GM18909 (cell line): Measurements from ENCODE around the gene CLDN22.
"Not testable (repeated sequence)": the region's sequence is repeated elsewhere in the genome, so short reads cannot be mapped to it uniquely, and the experiment has no call there.

ENCODE experiments used
- ATAC-seq: cut with Tn5 transposase; IDR thresholded peaks from one replicate; pipeline ENCODE4 v1.9.1; 2021; ENCODE audit warnings: mild to moderate bottlenecking; ENCODE audit not compliant: unreplicated experiment, poor library complexity

The CLDN22 gene

DNA sequence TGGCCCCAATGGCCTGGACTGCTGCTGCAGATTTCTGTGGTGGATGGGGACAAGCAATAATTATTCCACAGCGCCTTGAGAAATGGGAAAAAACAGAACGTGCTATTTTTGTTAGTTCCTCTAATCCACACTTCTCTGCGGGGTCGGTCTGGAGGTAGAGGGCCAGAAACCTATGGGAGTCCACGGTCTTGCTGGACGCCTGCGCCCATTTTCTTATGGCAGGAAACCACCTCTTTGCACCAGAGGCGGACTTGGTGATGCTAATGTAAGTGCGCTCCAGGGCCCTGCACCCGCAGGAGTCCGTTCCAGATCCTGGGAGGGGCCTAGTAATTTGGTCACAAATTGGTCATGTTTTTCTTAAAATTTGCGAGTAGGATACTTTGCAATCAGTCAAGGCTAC is 28.1 kb upstream of the CLDN22 start:
- no peak for ATAC-seq

- ATAC-seq: no peak
These were observed 27.5 kb upstream of the CLDN22 start for GRCh38 chr4:183347566-183347965.

- no peak for ATAC-seq
These were observed 27.1 kb upstream of the CLDN22 start for GRCh38 chr4:183347146-183347545.

DNA sequence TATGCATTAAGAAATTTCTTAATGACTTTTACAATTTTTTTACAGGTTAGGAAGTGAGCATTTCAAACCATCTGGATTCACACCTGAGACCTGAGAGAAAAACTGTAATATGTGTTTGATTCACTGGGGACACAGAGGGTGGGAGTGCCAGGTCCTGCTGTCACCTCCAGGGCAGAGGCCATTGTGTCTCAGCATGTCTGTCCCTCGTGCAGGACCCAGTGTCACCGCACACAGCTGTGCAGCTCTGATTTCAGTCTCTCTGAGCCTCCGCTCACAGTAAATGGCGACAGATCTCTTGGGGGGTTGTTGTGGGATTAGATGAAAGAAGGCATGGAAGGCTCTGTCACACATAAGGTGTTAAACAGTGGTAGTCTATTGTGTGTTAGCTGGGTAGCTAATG is 25.2 kb upstream of the CLDN22 start:
- ATAC-seq: no peak

- no peak for ATAC-seq
These were observed 24.6 kb upstream of the CLDN22 start for GRCh38 chr4:183344523-183345255.

GRCh38 chr4:183343730-183344129 is 23.7 kb upstream of the CLDN22 start:
- ATAC-seq: no peak

DNA sequence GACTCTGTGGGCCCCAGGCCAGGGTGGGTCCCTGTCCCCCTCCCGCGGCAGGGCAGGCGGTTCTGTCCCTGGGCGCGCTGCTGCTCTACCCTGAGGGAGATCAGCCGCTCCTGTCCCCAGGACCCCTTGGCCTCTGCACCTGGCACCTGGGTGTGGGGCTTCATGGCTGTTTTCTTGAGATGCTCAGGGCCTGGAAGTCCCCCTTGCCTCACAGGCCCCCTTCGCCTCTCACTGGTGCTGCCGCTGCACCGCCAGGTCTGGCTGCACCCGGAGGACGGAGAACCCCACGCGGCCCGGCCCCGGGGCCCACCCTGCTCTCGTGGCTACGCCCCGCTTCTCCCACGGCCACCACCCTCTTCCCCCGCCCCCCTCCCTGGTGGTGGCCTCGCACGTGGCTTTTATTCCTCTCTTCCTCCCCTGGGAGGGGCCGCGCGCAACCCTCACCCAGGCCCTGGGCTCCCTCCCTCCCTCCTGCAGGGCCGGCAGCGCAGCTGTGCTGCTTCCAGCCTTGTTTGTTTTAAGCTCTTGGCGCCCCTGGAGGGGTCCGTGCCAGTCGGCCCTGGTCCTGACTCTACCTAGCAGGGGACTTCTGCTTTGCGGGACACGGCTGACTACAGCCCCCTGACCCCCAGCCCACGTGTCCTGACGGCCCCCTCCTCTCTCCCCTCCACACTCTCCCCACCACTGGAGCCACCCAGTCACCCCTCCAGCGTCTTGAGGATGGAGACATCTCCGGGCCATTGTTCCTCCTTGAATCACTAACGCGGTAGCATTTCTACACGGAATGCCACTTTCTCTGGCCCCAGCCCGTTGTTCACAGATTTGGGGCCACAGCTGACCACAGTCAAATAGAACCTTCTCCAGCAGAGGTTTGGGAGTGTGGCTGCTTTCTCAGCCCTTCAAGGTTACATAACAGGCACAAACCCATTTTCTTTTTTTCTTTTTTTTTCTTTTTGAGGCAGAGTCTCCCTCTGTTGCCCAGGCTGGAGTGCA is 22.8 kb upstream of the CLDN22 start:
- ATAC-seq: peak; percentile 64

- ATAC-seq: no peak
These were observed 17.8 kb upstream of the CLDN22 start for GRCh38 chr4:183337833-183338232.

GRCh38 chr4:183337349-183337748 is 17.3 kb upstream of the CLDN22 start:
- no peak for ATAC-seq

DNA sequence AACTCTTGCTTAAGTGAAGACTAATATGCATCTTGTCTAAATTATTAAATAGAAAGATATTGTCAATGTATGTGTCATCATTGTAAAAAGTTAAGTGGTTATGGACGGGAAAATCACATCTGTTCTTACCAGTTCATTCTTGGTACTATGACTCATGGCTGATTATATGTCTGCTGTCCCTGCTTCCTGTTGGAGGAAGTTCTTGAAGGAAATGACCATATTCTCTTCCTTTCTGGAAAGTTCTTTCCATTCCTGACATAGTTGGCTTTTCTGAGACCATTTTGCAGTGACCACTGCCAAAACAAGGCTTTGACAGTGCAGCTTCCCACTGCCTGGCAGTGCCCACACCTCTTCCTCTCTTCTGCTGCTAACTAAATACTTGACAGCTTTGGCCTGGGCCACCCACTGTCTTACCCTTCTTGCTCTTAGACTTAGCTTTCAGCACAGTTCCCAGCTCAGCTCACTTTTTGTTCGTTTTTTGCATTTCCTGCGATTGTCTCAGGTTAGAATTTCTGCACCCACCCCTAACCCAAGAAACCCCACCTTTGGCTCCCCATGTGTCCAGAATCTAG is 15.4 kb upstream of the CLDN22 start:
- no peak for ATAC-seq

GRCh38 chr4:183333983-183334382 is 13.9 kb upstream of the CLDN22 start:
- no peak for ATAC-seq

GRCh38 chr4:183333202-183333601 is 13.1 kb upstream of the CLDN22 start:
- no peak for ATAC-seq

- ATAC-seq: no peak
These were observed 12.4 kb upstream of the CLDN22 start for GRCh38 chr4:183332447-183332846.

GRCh38 chr4:183330841-183331240 is 10.8 kb upstream of the CLDN22 start:
- no peak for ATAC-seq

DNA sequence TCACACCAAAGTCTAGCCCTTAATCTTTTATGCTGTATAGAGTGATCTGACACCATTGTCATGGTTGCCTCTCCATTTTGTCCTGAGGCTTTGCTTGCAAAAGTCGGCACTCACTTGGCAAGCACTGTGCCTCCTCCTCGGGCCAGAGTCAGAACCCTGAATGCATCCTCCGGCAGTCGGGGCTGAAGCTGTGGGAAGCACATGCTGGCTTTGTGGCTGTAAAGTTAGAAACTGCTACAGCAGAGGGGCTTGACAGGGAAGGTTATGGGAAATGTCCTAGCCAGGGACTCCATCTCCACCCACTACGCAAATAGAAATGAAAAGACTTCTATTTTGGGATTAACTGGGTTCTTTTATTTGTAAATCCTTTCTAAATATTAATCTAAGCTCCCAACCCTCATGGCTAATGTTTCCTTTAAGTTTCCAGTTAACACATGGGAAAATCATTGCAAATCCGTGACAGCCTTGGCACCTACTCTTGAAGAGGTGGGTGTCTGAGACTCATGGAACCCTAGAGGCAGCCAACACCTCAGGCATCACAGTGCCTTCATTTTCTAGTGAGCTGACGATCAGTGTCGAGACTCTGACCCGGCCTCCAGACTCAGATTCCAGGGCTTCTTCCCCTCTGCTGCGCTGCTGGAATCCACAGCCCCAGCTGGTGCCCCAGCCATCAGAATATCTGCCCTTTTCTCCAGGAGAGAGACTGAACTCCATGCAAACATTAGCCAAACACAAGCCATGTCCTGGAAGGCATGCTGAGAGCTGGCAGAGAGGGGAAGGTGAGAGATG is 10.1 kb upstream of the CLDN22 start:
- no peak for ATAC-seq

DNA sequence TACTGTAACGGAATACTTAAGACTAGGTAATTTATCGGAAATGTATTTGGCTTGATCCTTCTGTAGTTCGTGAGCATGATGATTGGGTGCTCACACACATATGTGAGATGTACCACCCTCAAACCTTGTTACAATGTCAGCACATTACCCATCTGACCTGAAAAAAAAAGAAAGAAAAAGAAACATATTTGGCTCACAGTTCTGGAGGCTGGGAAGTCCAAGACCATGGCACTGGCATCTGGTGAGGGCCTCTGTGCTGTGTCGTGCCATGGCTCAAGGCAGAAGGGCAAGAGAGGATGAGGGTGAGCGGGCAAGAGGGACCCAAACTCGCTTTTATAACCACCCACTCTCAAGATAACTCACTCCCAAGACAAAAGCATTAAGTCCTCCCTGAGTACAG is 9.2 kb upstream of the CLDN22 start:
- ATAC-seq: no peak

- ATAC-seq: no peak
These were observed 8.8 kb upstream of the CLDN22 start for GRCh38 chr4:183328832-183329231.

DNA sequence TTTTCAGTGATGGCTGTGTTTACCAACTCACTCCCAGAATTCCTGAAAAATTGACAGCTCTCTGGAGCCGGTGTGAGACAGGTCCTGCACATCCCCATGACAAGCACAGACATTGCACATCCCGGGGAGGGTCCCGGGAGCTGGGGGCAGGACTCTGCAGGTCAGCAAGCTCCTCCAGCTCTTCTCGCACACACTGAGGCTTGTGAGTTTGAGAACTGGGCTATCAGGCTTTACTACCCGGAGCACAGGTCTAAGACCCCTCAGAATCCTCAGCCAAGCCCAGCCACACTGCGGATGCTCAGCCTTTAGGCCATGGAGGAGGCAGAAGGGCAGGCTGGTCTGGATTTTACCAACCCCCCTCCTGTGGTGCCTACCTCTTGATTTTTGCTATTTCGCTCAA is 7.8 kb upstream of the CLDN22 start:
- ATAC-seq: no peak

DNA sequence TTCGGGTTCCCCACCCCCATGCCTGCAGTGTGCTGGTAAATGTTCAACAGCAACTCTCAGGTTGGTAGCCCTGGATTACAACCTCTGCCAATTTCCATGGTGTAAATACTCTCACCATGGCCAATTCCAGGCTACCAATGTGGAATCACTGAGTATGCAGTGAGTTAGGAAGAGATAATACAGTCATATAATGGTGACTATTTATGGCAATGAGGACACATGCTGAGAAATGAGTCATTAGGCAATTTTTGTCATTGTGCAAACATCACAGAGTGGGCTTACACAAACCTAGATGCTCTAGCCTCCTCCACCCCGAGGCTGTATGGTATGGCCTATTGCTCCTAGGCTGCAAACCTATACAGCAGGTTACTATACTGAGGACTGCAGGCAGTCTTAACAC is 6.8 kb upstream of the CLDN22 start:
- ATAC-seq: no peak

DNA sequence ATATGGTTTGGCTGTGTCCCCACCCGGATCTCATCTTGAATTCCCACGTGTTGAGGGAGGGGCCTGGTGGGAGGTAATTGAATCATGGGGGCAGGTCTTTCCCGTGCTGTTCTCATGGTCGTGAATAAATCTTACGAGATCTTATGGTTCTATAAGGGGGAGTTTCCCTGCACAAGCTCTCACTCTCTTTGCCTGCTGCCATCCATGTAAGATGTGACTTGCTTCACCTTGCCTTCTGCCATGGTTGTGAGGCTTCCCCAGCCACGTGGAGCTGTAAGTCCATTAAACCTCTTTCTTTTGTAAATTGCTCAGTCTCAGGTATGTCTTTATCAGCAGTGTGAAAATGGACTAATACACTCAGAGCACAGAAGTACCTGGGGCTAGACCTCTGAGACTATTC is 6.3 kb upstream of the CLDN22 start:
- ATAC-seq: not testable (repeated sequence)
